A673 (cell line): Measurements from ENCODE around the gene KLHL11. TPM values are rescaled to one million over a fixed set of nuclear protein-coding genes. Genes with fewer than 3 reads are reported as not detected.
A peak's percentile ranks its signal among the peaks of the same experiment; 100 is the strongest.

Experiments used
- BruUV-seq: library from RNA; stranded (reverse); fragments of 400-500 nt; replicated peaks from 2 replicates; lab custom pipeline; 2021; lab: Mats Ljungman, UMichigan
- CTCF ChIA-PET: fragments of 300-600 bp; sonication (Branson Sonifier 250); formaldehyde crosslinking; loops from one replicate; lab custom pipeline; 2022; ENCODE audit warnings: antibody characterized with exemption; lab: Charles Lee
- POLR2A ChIA-PET: fragments of 300-600 bp; sonication (Branson Sonifier 250); formaldehyde crosslinking; loops from one replicate; lab custom pipeline; 2022; ENCODE audit warnings: antibody characterized with exemption; ENCODE audit not compliant: low non-redundant PET; lab: Charles Lee
- DNase-seq: peaks from one replicate; pipeline ENCODE4 v3.0.0-alpha.2; 2015; ENCODE audit warnings: low spot score
- H3K27ac ChIP-seq: fragments of 200-600 bp; sonication (generic); 2 replicates; pipeline ENCODE4 v1.5.1; 2016; ENCODE audit warnings: mixed run types, low read depth, mild to moderate bottlenecking, mixed read lengths, antibody characterized with exemption, low read length; ENCODE audit not compliant: poor library complexity, severe bottlenecking
- H3K27me3 ChIP-seq: fragments of 200-600 bp; sonication (generic); replicated peaks from 2 replicates; pipeline ENCODE4 v1.6.1; 2017; ENCODE audit warnings: mixed run types, low read depth, mild to moderate bottlenecking, mixed read lengths, antibody characterized with exemption, low read length; ENCODE audit not compliant: insufficient read depth, poor library complexity
- H3K36me3 ChIP-seq: fragments of 200-600 bp; sonication (generic); 2 replicates; pipeline ENCODE4 v1.6.1; 2016; ENCODE audit warnings: mixed run types, mild to moderate bottlenecking, mixed read lengths, antibody characterized with exemption, low read length; ENCODE audit not compliant: insufficient read depth, poor library complexity, severe bottlenecking
- H3K4me1 ChIP-seq: fragments of 200-600 bp; sonication (generic); 2 replicates; pipeline ENCODE4 v1.6.1; 2017; ENCODE audit warnings: mixed run types, mild to moderate bottlenecking, mixed read lengths, antibody characterized with exemption, low read length; ENCODE audit not compliant: insufficient read depth, poor library complexity, severe bottlenecking
- H3K4me3 ChIP-seq: fragments of 200-600 bp; sonication (generic); 2 replicates; pipeline ENCODE4 v1.5.1; 2016; ENCODE audit warnings: low read depth, mixed run types, mild to moderate bottlenecking, mixed read lengths, low read length; ENCODE audit not compliant: poor library complexity, severe bottlenecking
- H3K9me3 ChIP-seq: fragments of 200-600 bp; sonication (generic); 2 replicates; pipeline ENCODE4 v1.6.1; 2016; ENCODE audit warnings: mixed run types, low read depth, mild to moderate bottlenecking, mixed read lengths, antibody characterized with exemption, low read length; ENCODE audit not compliant: poor library complexity, severe bottlenecking
- EZH2 ChIP-seq: fragments of 200-600 bp; sonication (generic); IDR thresholded peaks from 2 replicates; pipeline ENCODE4 v1.6.1; 2017; ENCODE audit warnings: borderline replicate concordance, low read depth, mild to moderate bottlenecking, mixed read lengths, antibody characterized with exemption, low read length; ENCODE audit not compliant: poor library complexity, severe bottlenecking
- intact Hi-C: fragments of 100-400 bp; cut with micrococcal nuclease; formaldehyde crosslinking; loops from one replicate; pipeline ENCODE4 v1.10.0; 2022; ENCODE audit not compliant: unreplicated experiment
- total RNA-seq: library from RNA; stranded (reverse); gene quantifications from 2 replicates; pipeline ENCODE4 v1.2.3, GENCODE V29; 2021
- TF ChIP-seq, protein P1 (sequence below): fragments of 300-800, 200-600 bp; sonication (generic); conservative IDR thresholded peaks from 2 replicates; pipeline ENCODE4 v1.5.1; 2017; ENCODE audit warnings: low read depth, mild to moderate bottlenecking, antibody characterized with exemption, low read length, moderate library complexity, mixed read lengths

KLHL11 gene
- total RNA-seq, 1 experiment from 2014 or later = 12.0 TPM

DNA sequence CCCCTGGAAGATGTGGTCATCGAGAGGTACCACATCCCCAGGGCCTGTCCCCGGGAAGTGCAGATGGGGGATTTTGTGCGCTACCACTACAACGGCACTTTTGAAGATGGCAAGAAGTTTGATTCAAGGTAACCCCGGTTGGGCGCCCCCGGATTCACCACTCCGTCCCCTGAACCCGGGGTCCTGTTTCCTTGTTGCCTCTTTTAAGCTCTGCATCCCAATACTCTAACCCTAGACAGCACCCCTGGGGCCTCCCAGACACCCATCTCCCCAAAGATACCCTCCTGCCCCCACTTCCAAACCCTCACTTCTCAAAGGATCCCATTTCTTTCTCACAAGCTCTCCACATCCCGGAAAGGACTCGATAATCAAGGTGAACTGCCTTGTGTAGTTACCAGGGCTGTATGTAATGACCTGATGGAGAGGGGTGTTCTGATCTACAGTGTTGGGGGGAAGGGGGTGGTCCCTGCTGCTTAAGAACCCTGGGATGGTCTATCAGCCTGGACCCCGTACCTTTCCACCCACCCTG is 52.0 kb downstream of the KLHL11 start:
- Histone ChIP-seq H3K27me3 (no peaks in the 10 kb centered on the region), H3K4me1 (no peaks in the 10 kb centered on the region), H3K36me3 (no peaks in the 10 kb centered on the region), H3K27ac (no peak overlapping the region), H3K4me3 (peak overlapping the region; percentile 56), H3K9me3 (no peaks in the 10 kb centered on the region)
- DNase-seq = no peak
- CTCF ChIA-PET = interaction anchor here (0.6 kb wide), 1 partner anchor 51 kb away, joined by 4 read pairs; no protein-coding TSS in a partner anchor
- intact Hi-C loops = no loop called here
- BruUV-seq = no TSS peak
- TF ChIP-seq, protein P1, sequence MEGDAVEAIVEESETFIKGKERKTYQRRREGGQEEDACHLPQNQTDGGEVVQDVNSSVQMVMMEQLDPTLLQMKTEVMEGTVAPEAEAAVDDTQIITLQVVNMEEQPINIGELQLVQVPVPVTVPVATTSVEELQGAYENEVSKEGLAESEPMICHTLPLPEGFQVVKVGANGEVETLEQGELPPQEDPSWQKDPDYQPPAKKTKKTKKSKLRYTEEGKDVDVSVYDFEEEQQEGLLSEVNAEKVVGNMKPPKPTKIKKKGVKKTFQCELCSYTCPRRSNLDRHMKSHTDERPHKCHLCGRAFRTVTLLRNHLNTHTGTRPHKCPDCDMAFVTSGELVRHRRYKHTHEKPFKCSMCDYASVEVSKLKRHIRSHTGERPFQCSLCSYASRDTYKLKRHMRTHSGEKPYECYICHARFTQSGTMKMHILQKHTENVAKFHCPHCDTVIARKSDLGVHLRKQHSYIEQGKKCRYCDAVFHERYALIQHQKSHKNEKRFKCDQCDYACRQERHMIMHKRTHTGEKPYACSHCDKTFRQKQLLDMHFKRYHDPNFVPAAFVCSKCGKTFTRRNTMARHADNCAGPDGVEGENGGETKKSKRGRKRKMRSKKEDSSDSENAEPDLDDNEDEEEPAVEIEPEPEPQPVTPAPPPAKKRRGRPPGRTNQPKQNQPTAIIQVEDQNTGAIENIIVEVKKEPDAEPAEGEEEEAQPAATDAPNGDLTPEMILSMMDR = no peak
- no peak for TF ChIP-seq EZH2
- POLR2A ChIA-PET = no interaction called here

DNA sequence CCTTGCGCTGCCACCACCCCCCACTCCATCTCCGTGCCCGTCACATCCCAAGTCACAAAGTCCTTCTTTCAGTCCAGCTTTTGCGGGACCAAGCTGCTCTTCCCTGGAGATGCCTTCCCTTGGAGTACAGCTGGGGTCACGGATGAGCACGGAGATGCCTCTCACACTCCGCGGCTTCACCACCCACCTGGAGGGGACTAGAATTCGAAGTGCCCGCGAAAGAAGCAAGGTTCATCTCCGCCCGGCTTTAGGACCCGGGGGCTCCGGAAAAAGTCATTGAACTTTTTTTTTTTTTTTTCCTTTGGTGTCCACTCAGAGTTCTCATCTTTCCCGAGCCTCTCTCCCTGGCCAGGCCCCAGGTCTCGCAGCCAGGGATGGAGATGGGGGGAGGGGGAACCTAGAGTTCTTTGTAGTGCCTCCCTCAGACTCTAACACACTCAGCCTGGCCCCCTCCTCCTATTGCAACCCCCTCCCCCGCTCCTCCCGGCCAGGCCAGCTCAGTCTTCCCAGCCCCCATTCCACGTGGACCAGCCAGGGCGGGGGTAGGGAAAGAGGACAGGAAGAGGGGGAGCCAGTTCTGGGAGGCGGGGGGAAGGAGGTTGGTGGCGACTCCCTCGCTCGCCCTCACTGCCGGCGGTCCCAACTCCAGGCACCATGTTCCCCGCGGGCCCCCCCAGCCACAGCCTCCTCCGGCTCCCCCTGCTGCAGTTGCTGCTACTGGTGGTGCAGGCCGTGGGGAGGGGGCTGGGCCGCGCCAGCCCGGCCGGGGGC is 52.7 kb downstream of the KLHL11 start, which contains the start of gene FKBP10:
TSS of gene FKBP10 (plus strand) at position 624 of the 771 bp plus-strand sequence. CDS start at position 655, 31 bp downstream.
- CTCF ChIA-PET = interaction anchor here (0.6 to 1.6 kb wide), 2 partner anchors 26 to 51 kb away, joined by 4 to 5 read pairs; partner anchors contain the start of gene JUP

More for the DNA sequence above, 52.7 kb downstream of the KLHL11 start, which contains the start of gene FKBP10:
- Histone ChIP-seq H3K4me1 (no peaks in the 10 kb centered on the region), H3K27me3 (no peaks in the 10 kb centered on the region), H3K27ac (peak within 1 kb of the TSS; percentile 50), H3K36me3 (no peaks in the 10 kb centered on the region), H3K4me3 (peak within 1 kb of the TSS; percentile 56), H3K9me3 (no peaks in the 10 kb centered on the region)
- TF ChIP-seq, protein P1 = no peak
- no peak for TF ChIP-seq EZH2
- DNase-seq = peak; percentile 62
- BruUV-seq = no TSS peak
- intact Hi-C loops = no loop called here
- POLR2A ChIA-PET = no interaction called here
